HG02623 (cell line): ENCODE data around the gene TBX2.
A peak's percentile ranks its signal among the peaks of the same experiment; 100 is the strongest.

Experiments
- ATAC-seq: cut with Tn5 transposase; IDR thresholded peaks from one replicate; pipeline ENCODE4 v1.9.1; 2021; ENCODE audit warnings: moderate library complexity; ENCODE audit not compliant: unreplicated experiment

The TBX2 gene

DNA sequence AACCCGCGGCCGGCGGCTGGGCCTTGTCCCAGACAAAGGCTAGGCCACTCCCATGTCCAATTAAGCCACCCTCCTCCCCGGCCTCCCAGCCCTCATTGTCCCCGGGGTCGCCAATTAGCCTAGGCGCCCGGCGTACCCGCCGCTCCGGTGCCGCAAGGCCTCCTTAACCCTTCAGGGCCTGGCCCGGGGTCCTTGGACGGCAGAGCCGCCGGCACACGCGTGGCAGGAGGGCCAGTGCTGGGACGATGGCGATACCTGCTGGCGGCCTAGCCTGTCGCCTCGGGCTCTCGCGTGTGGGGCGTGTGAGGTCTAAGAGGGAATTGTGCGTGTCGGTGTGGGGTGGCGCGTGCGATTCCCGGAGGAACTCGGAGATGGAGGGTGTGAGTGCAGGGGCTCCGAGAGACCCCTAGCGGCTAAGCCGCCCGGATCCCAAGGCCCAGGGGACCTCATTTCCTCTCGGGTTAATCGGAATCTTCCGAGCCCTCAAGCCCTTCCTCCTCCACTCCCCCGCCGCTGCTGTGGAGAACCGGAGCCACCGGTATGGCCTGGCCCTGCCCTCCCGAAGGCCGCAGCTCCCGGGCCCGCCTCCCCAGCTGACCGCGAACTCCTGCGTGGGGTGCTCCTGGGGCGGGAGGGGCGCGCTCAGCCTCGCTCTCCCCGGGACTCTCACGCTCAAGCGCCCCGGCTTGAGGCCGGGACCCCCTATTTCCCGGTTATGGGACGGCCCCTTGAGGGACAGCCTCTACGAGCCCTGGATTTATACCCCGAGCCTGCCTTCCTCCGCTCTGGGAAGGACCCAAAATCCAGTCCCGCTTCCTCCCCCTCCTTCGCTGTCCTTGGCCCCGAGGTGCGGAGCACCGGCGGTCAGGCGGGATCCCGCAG, 11.9 kb downstream of the TBX2 start:
- no peak for ATAC-seq

DNA sequence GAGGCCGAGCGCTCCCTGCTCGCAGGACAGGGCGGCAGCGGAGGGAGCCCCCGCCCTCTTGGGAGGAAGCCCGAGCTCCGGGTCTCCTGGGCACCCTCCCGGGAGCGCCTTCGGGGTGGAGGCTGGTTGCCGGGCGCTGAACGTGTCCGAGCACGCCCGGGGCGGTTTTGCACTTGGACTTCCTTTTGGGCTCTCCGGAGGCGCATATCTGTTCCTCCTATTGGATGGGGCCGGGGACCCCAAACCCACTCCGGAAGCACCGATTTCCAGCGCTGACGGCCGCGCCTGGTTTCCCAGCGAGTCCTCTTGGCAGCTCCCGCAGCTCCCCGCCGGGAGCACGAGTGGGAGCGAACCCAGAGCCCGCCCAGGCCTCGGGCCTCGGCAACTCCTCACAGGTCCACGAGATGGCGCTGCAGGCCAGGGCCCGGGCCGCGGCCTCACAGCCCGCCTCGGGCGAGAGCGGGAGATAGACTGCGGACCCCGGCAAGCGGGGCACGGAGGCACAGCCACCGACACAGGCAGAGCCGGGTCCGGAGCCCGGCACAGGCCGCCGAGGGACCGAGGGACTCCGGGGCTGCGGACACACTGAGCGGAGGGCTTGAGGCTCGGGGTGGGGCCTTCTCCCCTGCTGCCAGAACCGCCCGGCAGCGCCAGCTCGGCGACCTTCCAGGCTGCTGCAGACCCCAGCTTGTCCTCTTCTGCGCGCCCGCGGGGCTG, 12.7 kb downstream of the TBX2 start:
- ATAC-seq, result peak; percentile 62

DNA sequence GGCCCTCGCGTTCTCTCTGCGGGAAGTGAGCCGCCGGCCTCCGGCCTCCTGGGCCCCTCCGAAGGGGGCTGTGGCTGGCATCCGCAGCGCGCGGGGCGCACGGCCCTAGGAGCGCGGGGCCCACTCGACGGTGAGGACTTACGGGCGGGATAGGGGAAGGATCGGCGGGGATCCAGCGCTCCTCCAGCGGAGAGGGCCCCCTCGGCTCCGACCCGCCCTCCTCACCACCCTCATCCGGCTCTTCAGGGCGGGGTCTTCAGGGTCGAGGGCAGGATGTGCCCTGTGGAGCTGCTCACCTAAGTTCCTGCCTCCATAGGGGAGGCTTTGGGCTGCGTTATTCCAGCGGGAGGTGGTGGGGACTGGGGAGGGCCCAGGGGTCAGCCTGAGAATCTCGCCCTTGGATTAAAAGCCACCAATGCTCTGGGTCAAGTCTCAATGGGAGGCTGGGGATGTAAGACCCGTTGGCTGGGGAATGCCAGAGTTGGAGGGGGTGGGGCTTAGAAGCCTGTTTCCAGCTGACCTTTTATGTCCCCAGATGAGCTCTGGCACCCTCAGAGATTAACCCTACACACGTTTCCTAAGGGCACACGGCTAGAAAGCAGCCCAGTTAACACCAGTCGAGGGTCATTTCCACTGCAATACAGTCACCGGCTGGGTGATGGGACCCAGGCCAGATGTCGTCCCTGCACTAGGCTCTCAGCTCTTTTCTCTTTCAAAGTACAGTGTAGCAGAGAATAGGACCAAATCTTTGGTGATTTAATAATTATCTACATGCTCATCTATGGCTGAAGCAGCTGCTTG, 13.4 kb downstream of the TBX2 start:
- ATAC-seq, result no peak

GRCh38 chr17:61413661-61414126, 14.1 kb downstream of the TBX2 start:
- ATAC-seq, result no peak

GRCh38 chr17:61414141-61414935, 14.7 kb downstream of the TBX2 start:
- ATAC-seq, result no peak

- ATAC-seq, result no peak
Observed at GRCh38 chr17:61414936-61415251, 15.3 kb downstream of the TBX2 start.

DNA sequence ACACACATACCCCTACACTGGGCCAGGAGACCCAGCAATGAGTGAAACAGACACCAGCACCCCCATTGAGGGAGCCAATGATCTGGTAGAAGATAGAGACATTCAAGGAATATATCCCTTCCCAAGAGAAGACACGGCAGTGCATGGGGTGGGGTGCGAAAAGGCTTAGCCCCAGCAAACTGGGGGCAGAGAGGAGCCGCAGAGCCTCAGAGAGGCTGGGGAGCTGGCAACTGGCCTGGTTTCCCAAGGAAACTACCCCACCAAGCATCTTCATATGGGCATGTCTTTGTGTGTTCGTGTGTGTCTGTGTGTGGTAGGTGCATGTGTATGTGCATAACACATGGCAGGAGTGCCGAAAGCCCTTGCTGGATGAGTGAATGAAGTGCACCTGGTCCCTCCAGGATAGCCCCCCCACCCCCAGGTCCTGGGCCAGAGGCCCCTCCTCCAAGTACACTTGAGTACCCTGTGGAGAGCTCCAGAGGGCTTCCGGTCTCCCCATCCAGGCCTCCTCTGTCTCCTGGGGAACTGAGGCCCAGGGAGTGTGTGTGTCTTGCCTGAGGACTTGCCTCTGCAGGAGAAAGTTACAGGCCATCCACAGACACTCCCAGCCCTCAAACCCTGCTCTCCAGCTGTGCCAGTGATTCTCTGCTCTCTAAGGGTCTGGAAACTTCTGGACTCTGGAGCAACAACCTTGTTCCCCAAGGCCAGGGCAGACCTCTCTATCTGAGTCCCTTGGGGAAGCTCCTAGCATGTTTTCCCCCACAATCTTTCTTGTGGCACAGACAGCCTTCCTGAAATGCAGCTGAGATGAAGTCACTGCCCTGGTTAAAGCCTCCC, 15.9 kb downstream of the TBX2 start:
- no peak for ATAC-seq

DNA sequence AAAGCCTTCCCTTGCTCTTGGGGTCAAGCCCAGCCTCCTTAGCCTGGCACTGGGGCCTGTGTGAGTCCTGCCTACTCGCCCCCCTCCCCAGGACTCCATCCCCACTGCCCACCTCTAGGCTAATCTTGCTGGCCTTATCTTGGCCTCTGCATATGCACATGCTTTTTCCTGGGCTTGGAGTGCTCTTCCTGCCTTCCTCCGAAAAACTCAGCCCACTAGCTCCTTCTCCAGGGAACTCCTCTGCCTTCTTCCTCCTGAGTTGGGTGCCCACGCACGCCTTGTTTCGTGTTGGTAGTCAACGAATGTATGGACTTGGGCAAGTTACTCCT, 16.5 kb downstream of the TBX2 start:
- ATAC-seq, result no peak

GRCh38 chr17:61416540-61417363, 17.1 kb downstream of the TBX2 start:
- no peak for ATAC-seq

DNA sequence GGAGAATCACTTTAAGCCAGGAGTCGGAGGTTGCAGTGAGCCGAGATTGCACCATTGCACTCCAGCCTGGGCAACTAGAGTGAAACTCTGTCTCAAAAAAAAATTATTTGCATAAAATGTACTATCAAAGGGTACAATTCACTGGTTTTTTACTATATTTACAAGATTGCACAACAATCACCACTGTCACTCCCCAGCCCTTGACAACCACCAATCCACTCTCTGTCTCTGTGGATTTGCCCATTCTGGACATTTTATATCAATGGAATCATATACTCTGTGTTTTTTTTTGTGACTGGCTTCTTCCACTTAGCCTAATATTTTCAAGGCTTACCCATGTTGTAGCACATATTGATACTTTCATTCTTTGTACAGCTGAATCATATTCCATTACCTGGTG, 18.8 kb downstream of the TBX2 start:
- no peak for ATAC-seq

GRCh38 chr17:61419496-61420046, 19.9 kb downstream of the TBX2 start:
- no peak for ATAC-seq

GRCh38 chr17:61420052-61420451, 20.4 kb downstream of the TBX2 start:
- no peak for ATAC-seq

DNA sequence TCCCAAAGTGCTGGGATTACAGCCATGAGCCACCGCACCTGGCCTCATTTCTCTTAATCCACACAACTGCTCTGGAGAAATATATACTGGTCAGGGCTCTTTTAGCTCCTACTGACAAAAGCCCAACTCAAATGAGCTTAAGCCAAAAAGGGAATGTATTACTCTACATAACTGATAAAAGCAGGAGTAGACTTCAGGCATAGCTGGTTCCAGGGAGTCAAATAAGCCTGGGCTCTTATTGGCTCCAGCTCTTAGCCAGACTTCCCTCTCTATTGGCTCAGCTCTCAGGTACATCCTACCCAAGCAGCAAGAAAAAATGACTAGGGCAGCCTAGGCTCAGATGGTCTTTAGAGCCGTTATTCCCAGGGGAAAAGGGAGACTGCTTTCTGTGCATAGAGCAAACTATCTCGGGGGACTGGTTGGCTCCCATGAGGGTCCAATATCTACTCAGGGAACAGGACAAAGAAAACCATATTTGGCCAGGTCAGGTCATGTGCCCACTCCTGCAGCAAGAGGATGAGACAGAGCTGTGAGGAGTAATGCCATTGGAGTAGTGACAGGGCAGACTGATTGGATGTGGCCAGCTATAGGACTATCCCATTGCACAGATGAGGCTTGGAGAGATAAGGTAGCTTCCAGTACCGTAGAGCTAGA, 21.2 kb downstream of the TBX2 start:
- ATAC-seq, result no peak

DNA sequence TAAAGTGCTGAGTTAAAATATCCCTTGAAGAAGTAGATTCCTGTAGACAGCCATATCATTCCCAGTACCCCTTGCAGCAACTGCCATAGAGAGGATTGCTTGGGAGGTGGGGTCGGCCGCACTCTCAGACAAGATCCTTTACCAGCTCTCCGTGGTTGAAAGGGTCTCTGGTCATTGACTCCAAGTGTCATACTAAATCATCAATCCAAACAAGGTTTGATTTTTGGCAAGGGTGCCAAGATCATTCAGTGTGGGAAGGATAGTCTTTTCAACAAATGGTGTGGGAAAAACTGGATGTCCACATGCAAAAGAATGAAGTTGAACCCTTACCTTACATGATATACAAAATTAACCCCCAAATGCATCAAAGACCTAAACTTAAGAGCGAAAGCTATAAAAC, 21.8 kb downstream of the TBX2 start:
- no peak for ATAC-seq

DNA sequence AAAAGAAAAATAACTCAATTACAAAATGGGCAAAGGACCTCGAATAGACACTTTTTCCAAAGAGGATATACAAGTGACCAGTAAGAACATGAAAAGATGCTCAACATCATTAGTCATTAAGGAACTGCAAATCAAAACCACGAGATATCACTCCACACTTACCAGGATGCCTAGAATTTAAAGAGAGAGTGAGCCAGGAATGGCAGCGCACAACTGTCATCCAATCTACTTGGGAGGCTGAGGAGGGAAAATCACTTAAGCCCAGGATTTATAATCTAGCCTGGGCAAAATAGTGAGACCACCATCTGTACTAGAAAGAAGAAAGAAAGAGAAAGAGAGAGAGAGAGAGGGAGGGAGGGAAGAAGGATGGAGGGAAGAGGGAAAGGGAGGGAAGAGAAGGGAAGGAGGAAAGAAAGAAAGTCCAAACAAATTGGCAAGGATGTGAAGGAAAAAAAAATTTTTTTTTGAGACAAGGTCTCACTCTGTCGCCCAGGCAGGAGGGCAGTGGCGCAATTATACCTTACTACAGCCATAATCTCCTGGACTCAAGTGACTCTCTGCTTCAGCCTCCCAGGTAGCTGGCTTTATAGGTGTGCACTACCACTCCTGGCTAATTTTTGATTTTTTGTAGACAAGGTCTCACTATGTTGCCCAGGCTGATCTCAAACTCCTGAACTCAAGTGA, 22.6 kb downstream of the TBX2 start:
- ATAC-seq, result no peak

GRCh38 chr17:61422869-61423268, 23.2 kb downstream of the TBX2 start:
- no peak for ATAC-seq

- ATAC-seq, result no peak
Observed at GRCh38 chr17:61423967-61424649, 24.5 kb downstream of the TBX2 start.
